Kidney tubule cell (primary cell): ENCODE data around the gene EPB41L5.
"Not testable (repeated sequence)": the region's sequence is repeated elsewhere in the genome, so short reads cannot be mapped to it uniquely, and the experiment has no call there.

Source experiments
- DNase-seq: peaks from one replicate; pipeline ENCODE4 v3.0.0-alpha.2; 2018; ENCODE audit warnings: low spot score

The EPB41L5 gene

DNA sequence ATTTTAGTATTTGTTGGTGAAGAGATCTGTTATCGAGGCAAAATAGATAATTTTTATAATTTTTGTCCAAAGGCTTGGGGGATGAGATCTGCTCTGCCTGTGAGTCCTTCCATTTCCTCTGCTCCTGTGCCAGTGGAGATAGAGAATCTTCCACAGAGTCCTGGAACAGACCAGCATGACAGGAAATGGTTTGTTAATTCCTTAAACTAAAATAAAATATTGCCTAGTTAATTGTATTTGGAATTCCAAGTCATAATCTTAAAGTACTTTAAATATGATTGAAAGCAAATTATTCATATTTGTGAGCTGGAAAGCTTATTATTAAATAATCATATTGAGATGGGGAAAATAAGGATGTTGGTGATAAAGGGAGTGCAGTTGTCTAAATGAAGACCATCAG is 87.8 kb downstream of the EPB41L5 start:
- no peak for DNase-seq

DNA sequence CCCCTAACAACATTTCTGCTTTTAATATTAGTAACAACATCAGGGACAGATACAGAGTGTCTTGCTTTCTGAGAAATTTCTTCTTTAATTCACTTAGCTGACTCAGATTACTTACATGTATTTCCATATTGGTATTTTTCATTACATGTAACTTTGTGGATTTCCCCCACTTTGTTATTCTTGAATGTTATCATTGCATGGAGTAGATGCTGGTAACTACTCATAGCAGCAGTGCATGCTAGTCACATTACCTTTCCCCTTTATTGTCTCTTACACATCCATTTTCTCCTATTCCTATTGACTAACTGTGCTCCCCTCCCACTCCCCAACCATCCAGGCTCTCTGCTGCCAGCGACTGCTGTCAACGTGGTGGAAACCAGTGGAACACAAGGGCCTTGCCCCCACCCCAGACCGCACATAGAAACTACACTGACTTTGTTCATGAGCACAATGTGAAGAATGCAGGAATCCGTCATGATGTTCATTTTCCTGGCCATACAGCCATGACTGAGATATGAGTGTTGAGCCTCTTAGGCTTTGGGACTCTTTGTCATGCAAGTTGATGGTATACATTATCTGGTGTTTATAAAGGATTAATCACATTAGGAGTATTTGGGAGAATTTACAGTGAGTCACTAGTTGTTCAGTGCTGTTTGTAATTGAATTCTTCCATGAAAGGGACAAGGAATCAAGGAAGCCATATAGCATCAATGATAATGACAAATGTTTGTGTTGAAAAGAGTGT is 91.0 kb downstream of the EPB41L5 start:
- peak; percentile 76 for DNase-seq

DNA sequence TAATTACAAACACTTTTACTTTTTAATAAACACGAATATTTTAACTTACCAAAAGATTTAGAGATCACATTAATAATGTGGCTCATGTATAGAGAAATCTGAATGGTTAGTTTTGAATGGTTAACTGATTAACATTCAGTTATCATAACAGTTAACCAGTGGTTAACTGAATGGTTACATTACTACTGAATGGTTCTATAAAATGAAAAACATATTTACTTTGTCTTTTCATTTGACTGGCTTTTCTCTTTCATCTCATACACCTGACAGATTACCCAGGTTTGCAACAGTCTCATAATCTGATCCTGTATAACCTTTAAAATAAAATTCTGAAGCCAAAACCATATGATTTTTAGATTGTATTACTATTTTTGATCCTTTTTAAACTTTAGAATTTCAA is 91.9 kb downstream of the EPB41L5 start:
- DNase-seq: no peak

DNA sequence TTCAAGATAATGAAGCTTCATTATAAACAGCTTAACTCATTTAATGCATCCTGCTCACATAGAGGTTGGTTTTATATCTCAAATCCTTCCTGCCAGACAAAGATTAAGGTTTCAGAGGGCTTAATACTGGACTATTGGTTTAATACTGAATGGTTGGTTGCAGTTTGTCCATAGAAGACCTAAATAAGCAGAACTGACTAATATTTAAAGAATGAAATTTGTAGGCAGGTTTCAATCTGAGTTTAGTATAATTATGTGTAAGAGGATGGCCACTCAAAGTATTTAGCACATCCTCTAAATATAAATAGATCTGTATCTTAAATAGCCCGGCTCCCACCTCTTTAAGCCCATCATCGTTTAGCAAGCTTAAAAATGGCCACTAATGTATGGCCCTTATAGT is 92.5 kb downstream of the EPB41L5 start:
- DNase-seq: no peak

DNA sequence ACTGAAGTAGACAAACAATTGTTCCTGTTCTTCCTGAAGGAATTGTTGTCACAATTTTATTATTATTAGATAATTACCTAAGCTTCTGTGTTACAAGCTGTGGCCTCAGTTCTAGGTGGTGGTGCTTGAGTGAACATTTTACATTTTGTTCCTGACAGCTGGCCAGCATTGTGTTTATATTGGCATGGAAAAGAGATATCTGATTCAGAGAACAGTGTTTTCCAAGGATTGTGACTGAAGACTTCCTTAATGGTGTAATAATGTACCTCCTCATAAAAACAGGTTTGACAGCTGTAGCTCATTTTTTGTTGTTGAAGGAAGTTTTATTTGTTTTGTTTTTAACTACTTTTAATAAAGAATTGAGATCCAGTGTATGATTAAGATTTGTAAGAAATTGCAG is 95.2 kb downstream of the EPB41L5 start:
- peak; percentile 57 for DNase-seq

GRCh38 chr2:120108749-120109148 is 95.9 kb downstream of the EPB41L5 start:
- DNase-seq: no peak

DNA sequence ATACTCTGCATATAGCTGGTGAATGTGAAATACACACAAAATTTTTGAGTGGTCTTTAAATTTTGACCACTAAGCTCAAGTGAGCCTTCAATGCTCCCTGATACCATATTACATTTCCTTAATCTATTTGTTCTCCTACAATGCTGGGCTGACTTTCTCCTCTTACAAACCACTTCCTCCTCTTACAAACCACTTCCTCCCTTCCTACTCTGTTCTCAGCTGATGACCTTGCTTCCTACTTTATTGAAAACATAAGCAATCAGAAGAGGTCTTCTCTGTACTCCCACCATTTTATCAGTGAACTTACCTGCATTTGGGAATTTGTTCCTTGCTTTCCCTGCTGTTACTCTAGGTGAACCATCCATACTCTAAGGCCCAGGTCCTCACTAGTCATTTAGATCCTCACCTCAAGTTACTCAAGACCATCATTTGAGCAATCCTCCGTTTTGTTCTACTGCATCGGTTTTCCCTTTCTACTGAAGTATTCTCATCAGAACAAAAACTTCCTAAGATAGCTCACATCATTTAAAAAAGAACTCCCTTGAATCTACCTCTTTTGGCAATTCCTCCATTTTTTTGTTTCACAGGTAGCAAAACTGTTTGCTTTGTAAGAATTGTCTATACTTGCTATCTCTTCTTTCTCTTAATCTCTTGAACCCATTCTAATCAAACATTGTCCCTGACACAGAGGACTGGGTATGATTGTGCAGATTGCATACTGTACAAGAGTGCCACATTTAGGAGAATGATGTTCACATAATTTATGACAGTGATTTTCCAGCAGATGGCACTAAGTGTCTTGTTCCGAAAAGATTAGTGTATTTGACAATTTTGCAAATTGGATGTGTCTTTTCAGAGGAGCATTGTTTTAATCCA is 96.5 kb downstream of the EPB41L5 start:
- DNase-seq: peak; percentile 34

- no peak for DNase-seq
Measured at GRCh38 chr2:120110062-120110362, 97.1 kb downstream of the EPB41L5 start.

DNA sequence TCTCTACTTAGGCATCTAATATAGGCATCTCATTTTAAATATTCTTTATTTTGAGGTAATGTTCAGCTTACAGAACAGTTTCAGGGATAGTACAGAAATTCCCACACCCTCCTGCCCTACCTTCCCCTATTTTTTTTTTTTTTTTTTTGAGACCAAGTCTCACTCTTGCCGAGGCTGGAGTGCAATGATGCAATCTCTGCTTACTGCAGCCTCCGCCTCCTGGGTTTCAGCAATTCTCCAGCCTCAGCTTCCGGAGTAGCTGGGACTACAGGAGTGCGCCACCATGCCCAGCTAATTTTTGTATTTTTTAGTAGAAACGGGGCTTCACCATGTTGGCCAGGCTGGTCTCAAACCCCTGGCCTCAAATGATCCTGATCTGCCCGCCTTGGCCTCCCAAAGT is 97.6 kb downstream of the EPB41L5 start:
- DNase-seq: no peak

DNA sequence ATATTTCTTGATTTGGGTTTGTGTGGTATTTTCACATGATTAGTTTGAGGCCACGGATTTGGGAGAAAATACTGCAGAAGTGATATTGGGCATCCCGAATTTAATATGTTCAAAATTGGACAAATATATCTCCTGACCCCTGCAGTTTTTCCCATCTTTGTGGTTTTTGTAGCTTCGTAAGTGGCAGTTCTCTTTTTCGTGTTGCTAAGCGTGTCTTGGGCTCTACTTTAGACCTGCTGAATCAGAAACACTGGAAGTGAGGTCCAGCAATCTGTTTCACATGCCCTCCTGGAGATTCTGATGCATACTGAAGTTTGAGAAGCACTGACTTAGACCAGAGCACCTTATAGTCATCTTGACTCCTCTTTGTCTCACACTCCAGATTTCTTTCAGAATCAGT is 98.3 kb downstream of the EPB41L5 start:
- DNase-seq: no peak

DNA sequence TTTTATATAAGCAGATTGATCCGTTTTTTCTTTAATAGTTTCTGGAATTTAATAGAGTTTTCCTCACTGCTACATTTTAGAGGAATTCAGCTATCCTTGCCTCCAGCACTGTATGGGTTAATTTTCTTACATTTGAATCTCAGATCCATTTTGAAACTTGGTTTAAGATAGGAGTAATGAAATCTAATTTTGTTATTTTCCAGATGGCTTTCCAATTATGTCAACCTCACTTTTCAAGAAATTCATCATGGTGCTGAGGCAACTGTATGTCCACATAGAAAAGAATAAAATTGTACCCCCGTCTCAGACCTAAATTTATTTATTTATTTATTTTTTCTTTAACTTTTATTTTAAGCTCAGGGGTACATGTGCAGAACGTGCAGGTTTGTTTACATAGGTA is 105.1 kb downstream of the EPB41L5 start:
- DNase-seq: no peak

GRCh38 chr2:120118471-120118870 is 105.6 kb downstream of the EPB41L5 start:
- DNase-seq: no peak

DNA sequence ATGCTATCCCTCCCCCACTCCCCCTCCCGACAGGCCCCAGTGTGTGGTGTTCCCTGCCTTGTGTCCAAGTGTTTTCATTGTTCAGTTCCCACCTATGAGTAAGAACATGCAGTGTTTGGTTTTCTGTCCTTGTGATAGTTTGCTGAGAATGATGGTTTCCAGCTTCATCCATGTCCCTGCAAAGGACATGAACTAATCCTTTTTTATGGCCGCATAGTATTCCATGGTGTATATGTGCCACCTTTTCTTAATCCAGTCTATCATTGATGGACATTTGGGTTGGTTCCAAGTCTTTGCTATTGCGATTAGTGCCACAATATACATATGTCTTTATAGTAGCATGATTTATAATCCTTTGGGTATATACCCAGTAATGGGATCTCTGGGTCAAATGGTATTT is 108.5 kb downstream of the EPB41L5 start:
- DNase-seq: not testable (repeated sequence)

DNA sequence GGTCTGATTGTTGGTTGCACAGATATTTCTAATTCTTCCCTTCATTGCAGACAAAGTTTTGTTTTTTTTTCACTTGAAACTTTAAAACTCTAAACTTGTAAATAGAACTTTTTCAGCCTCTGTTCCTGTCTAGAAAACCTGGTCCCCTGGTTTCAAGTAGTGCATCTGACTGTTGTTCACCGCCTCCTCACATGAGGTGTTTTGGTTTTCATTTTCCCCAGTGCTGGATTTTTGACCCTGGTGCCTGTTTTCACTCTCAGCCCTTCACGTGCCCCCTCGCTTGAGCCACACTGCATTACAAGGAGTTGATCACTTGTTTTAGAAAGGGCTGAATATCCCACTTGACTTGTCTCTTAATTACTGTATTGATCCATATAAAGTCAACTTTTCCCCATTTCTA is 110.2 kb downstream of the EPB41L5 start:
- DNase-seq: no peak

- DNase-seq: no peak
Measured at GRCh38 chr2:120125195-120125594, 112.3 kb downstream of the EPB41L5 start.

- DNase-seq: no peak
Measured at GRCh38 chr2:120128216-120128615, 115.3 kb downstream of the EPB41L5 start.

DNA sequence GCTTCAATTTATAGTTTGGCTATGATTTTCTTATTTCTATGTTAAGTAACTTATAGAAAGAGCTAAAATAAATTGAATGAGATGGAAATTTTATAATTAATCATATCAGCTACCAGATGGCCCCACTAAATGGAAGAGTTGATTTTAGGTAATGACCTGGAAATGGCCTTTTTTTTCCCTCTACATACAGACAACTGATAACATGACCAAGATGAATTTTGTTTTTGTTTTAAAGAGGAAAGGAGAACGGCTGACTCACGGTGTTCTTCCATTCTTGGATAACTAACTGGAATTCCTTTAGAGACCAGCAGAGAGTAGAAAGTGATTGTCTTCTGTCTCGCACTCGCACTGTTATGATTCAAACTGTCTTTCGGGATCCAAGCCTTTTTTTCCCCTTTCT is 119.3 kb downstream of the EPB41L5 start:
- no peak for DNase-seq

- no peak for DNase-seq
Measured at GRCh38 chr2:120132691-120133090, 119.8 kb downstream of the EPB41L5 start.

- peak; percentile 24 for DNase-seq
Measured at GRCh38 chr2:120133572-120134244, 120.8 kb downstream of the EPB41L5 start.

GRCh38 chr2:120134263-120134662 is 121.4 kb downstream of the EPB41L5 start:
- peak; percentile 91 for DNase-seq

- not testable (repeated sequence) for DNase-seq
Measured at GRCh38 chr2:120135013-120135412, 122.1 kb downstream of the EPB41L5 start.

- no peak for DNase-seq
Measured at GRCh38 chr2:120140866-120141265, 128.0 kb downstream of the EPB41L5 start.
